DOHH2 (cell line): Measurements from ENCODE around the gene KIAA1671.

Experiments
- EZH2phosphoT487 ChIP-seq: fragments of 200-600 bp; sonication (generic); IDR thresholded peaks from 2 replicates; pipeline ENCODE4 v1.6.1; 2017; ENCODE audit warnings: borderline replicate concordance, mild to moderate bottlenecking, antibody characterized with exemption, low read length, moderate library complexity, mixed read lengths
- TF ChIP-seq, protein P1 (sequence below): fragments of 200-600 bp; sonication (generic); IDR thresholded peaks from one replicate; pipeline ENCODE4 v1.5.1; 2014; ENCODE audit warnings: antibody characterized with exemption, mild to moderate bottlenecking, low read depth, low read length; ENCODE audit not compliant: poor library complexity, severe bottlenecking

DNA sequence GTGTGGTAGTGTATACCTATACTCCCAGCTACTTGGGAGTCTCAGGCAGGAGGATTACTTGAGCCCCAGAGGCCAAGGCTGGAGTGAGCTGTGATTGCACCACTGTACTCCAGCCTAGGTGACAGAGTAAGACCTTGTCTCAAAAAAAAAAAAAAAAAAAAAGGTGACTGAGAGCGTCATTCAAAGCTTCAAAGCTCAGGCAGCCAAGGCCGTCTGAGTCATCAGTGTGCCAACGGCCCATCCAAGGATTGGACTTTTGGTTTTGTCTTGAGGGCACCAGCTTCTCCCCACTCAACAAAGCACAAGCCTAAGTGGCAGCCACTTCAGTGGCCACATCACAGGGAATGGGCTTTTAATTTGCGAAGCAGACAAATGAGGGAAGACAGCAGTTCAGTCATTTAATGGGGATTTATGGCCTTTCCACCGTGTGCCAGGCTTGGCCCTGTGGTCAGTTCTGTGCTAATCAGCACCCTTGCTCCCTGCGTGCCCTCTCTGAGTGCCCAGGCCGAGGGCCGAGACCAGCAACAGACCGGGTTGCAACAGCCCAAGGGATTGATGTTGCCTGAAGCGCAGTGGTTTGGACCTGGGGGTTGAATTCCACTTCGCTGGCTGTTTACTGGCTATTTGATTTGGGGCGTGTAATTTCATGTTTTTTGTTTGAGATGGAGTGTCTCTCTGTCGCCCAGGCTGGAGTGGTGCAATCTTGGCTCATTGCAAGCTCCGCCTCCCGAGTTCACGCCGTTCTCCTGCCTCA, 216.9 kb downstream of the KIAA1671 start:
- TF ChIP-seq, protein P1, sequence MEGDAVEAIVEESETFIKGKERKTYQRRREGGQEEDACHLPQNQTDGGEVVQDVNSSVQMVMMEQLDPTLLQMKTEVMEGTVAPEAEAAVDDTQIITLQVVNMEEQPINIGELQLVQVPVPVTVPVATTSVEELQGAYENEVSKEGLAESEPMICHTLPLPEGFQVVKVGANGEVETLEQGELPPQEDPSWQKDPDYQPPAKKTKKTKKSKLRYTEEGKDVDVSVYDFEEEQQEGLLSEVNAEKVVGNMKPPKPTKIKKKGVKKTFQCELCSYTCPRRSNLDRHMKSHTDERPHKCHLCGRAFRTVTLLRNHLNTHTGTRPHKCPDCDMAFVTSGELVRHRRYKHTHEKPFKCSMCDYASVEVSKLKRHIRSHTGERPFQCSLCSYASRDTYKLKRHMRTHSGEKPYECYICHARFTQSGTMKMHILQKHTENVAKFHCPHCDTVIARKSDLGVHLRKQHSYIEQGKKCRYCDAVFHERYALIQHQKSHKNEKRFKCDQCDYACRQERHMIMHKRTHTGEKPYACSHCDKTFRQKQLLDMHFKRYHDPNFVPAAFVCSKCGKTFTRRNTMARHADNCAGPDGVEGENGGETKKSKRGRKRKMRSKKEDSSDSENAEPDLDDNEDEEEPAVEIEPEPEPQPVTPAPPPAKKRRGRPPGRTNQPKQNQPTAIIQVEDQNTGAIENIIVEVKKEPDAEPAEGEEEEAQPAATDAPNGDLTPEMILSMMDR = no peak
- no peak for TF ChIP-seq EZH2phosphoT487
